ENCODE measurements around the gene FRAS1.
A peak's percentile ranks its signal among the peaks of the same experiment; 100 is the strongest.
"Not testable (repeated sequence)": the region's sequence is repeated elsewhere in the genome, so short reads cannot be mapped to it uniquely, and the experiment has no call there.

The FRAS1 gene

GRCh38 chr4:78057135-78057599, at the start of gene FRAS1:
TSS of gene FRAS1 (plus strand) at chr4:78057323. CDS start at chr4:78058010, 687 bp downstream.
- DNase-seq (ENCODE audit: low read depth in 1 of 2, low spot score in 1 of 2), result no peak

GRCh38 chr4:78011003-78011402, 46.1 kb upstream of the FRAS1 start:
- not testable (repeated sequence) for DNase-seq (ENCODE audit: low read depth in 1 of 2, low spot score in 1 of 2)

GRCh38 chr4:78014889-78015886, 41.9 kb upstream of the FRAS1 start:
- DNase-seq (ENCODE audit: low read depth in 1 of 2, low spot score in 1 of 2), result no peak

GRCh38 chr4:78018271-78019049, 38.7 kb upstream of the FRAS1 start:
- no peak for DNase-seq (ENCODE audit: low read depth in 1 of 2, low spot score in 1 of 2)

- no peak for DNase-seq (ENCODE audit: low read depth in 1 of 2, low spot score in 1 of 2)
These were observed 37.7 kb upstream of the FRAS1 start for GRCh38 chr4:78019414-78019813.

- DNase-seq (ENCODE audit: low read depth in 1 of 2, low spot score in 1 of 2), result no peak
These were observed 36.4 kb upstream of the FRAS1 start for GRCh38 chr4:78020677-78021076.

GRCh38 chr4:78022517-78022916, 34.6 kb upstream of the FRAS1 start:
- no peak for DNase-seq (ENCODE audit: low read depth in 1 of 2, low spot score in 1 of 2)

GRCh38 chr4:78024085-78024484, 33.0 kb upstream of the FRAS1 start:
- DNase-seq (ENCODE audit: low read depth in 1 of 2, low spot score in 1 of 2), result no peak

- no peak for DNase-seq (ENCODE audit: low read depth in 1 of 2, low spot score in 1 of 2)
These were observed 32.5 kb upstream of the FRAS1 start for GRCh38 chr4:78024576-78025091.

GRCh38 chr4:78031417-78031950, 25.6 kb upstream of the FRAS1 start:
- no peak for DNase-seq (ENCODE audit: low read depth in 1 of 2, low spot score in 1 of 2)

- no peak for DNase-seq (ENCODE audit: low read depth in 1 of 2, low spot score in 1 of 2)
These were observed 24.7 kb upstream of the FRAS1 start for GRCh38 chr4:78032446-78032845.

- DNase-seq (ENCODE audit: low read depth in 1 of 2, low spot score in 1 of 2), result no peak
These were observed 24.2 kb upstream of the FRAS1 start for GRCh38 chr4:78032929-78033328.

GRCh38 chr4:78033861-78034260, 23.3 kb upstream of the FRAS1 start:
- DNase-seq (ENCODE audit: low read depth in 1 of 2, low spot score in 1 of 2), result no peak

- DNase-seq (ENCODE audit: low read depth in 1 of 2, low spot score in 1 of 2), result no peak
These were observed 18.4 kb upstream of the FRAS1 start for GRCh38 chr4:78038704-78039103.

- DNase-seq (ENCODE audit: low read depth in 1 of 2, low spot score in 1 of 2), result no peak
These were observed 17.4 kb upstream of the FRAS1 start for GRCh38 chr4:78039678-78040077.

- DNase-seq (ENCODE audit: low read depth in 1 of 2, low spot score in 1 of 2), result no peak
These were observed 16.7 kb upstream of the FRAS1 start for GRCh38 chr4:78040431-78040830.

GRCh38 chr4:78047366-78047765, 9.8 kb upstream of the FRAS1 start:
- DNase-seq (ENCODE audit: low read depth in 1 of 2, low spot score in 1 of 2), result no peak

GRCh38 chr4:78056265-78057129, 626 bp upstream of the FRAS1 start:
- DNase-seq (ENCODE audit: low read depth in 1 of 2, low spot score in 1 of 2), result peak in 1 of 2 donors; percentile 3

- peak in 1 of 2 donors; percentile 1 for DNase-seq (ENCODE audit: low read depth in 1 of 2, low spot score in 1 of 2)
These were observed 752 bp downstream of the FRAS1 start for GRCh38 chr4:78057600-78058550.
